ENCODE results near the gene SPPL2B.

DNA sequence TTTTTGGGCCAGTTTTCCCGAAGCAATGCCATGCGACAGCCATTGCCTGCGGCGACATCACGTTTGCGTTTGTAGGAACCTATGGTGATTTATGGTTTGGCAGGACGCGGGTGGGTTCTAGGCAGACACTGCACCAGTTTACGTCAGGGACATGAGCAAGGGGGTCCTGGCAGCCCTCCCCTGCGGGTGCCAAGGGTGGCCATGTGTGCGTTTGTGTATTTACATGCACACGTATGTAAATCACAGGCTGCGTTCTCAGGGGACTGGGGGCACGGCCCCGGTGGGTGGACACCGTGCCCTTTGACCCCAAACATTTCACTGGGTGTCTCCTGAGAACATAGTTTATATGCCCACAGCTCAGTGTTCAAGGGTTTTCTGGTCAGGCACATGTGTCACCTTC, 22.2 kb downstream of the SPPL2B start:
- no peak for TF ChIP-seq POLR2AphosphoS5 (IDR thresholded peaks at IDR 0.05; ENCODE audit: low read depth, low read length)
- no peak for TF ChIP-seq TAF1 (IDR thresholded peaks at IDR 0.05; ENCODE audit: low read depth, low read length)
- TF ChIP-seq POLR2A (IDR thresholded peaks at IDR 0.05; ENCODE audit: low read depth, low read length) = no peak
- TF ChIP-seq PAX5 (IDR thresholded peaks at IDR 0.05; ENCODE audit: insufficient read depth, low read length, severe bottlenecking) = no peak
- TF ChIP-seq POU2F2 (IDR thresholded peaks at IDR 0.05; ENCODE audit: low read depth, low read length) = no peak
- no peak for TF ChIP-seq SPI1 (IDR thresholded peaks at IDR 0.05; ENCODE audit: low read depth, low read length)

Measured in GM12891 (cell line).